PC-3 (cell line): ENCODE data around the gene SLC2A9. TPM values are rescaled to one million over a fixed set of nuclear protein-coding genes. Genes with fewer than 3 reads are reported as not detected.

Experiments
- ATAC-seq: fragments of 200-7000 bp; cut with Tn5 transposase; 2 replicates; pipeline ENCODE4 v1.9.1; 2020; ENCODE audit warnings: mild to moderate bottlenecking, moderate library complexity
- BruUV-seq: library from RNA; stranded (reverse); fragments of 400-500 nt; replicated peaks from 2 replicates; lab custom pipeline; 2021; lab: Mats Ljungman, UMichigan
- CTCF ChIA-PET: fragments of 300-600 bp; sonication (Branson Sonifier 250); formaldehyde crosslinking; loops from one replicate; lab custom pipeline; 2022; ENCODE audit warnings: antibody characterized with exemption; lab: Charles Lee
- POLR2A ChIA-PET: fragments of 300-600 bp; sonication (Branson Sonifier 250); formaldehyde crosslinking; loops from one replicate; lab custom pipeline; 2022; ENCODE audit warnings: antibody characterized with exemption; ENCODE audit not compliant: unreplicated experiment; lab: Charles Lee
- DNase-seq: peaks from one replicate; pipeline ENCODE4 v3.0.0-alpha.2; 2015
- H2AFZ ChIP-seq: fragments of 300-600 bp; sonication (generic); 2 replicates; pipeline ENCODE4 v1.6.0; 2016; ENCODE audit warnings: antibody characterized with exemption, low read length
- H3F3A ChIP-seq: fragments of 300-600 bp; sonication (generic); one replicate; pipeline ENCODE4 v1.6.0; 2017; ENCODE audit warnings: antibody characterized with exemption, low read length, control low read depth, mild to moderate bottlenecking; ENCODE audit not compliant: unreplicated experiment
- H3K27ac ChIP-seq: fragments of 300-600 bp; sonication (generic); 2 replicates; pipeline ENCODE4 v1.5.1; 2016; ENCODE audit warnings: mild to moderate bottlenecking, low read length
- H3K27me3 ChIP-seq: fragments of 300-600 bp; sonication (generic); 2 replicates; pipeline ENCODE4 v1.6.1; 2016; ENCODE audit warnings: low read length, mixed read lengths
- H3K36me3 ChIP-seq: fragments of 300-600 bp; sonication (generic); 2 replicates; pipeline ENCODE4 v1.6.1; 2016; ENCODE audit warnings: low read depth, mixed run types, low read length, mixed read lengths
- H3K4me1 ChIP-seq: fragments of 300-600 bp; sonication (generic); 2 replicates; pipeline ENCODE4 v1.5.1; 2016; ENCODE audit warnings: low read length; ENCODE audit not compliant: insufficient read depth
- H3K4me2 ChIP-seq: fragments of 300-600 bp; sonication (generic); 2 replicates; pipeline ENCODE4 v1.6.0; 2016; ENCODE audit warnings: low read length
- H3K4me3 ChIP-seq: fragments of 300-600 bp; sonication (generic); 2 replicates; pipeline ENCODE4 v1.5.1; 2016; ENCODE audit warnings: mild to moderate bottlenecking, low read length, mixed read lengths
- H3K79me2 ChIP-seq: fragments of 300-600 bp; sonication (generic); 2 replicates; pipeline ENCODE4 v1.6.1; 2017; ENCODE audit warnings: low read length, mixed read lengths
- H3K9ac ChIP-seq: fragments of 300-600 bp; sonication (generic); 2 replicates; pipeline ENCODE4 v1.6.0; 2016; ENCODE audit warnings: mild to moderate bottlenecking, low read length
- H3K9me2 ChIP-seq: fragments of 300-600 bp; sonication (generic); replicated peaks from 2 replicates; pipeline ENCODE4 v1.6.1; 2016; ENCODE audit warnings: mixed run types, low read length, mixed read lengths
- H3K9me3 ChIP-seq: fragments of 300-600 bp; sonication (generic); 2 replicates; pipeline ENCODE4 v1.6.1; 2016; ENCODE audit warnings: low read length, mixed read lengths
- H4K20me1 ChIP-seq: fragments of 300-600 bp; sonication (generic); 2 replicates; pipeline ENCODE4 v1.6.1; 2016; ENCODE audit warnings: low read length, mixed read lengths
- CTCF ChIP-seq: fragments of 300-600 bp; sonication (generic); conservative IDR thresholded peaks from 2 replicates; pipeline ENCODE4 v1.5.1; 2017; ENCODE audit warnings: antibody characterized with exemption, low read depth, mild to moderate bottlenecking, low read length
- EZH2 ChIP-seq: fragments of 300-600 bp; sonication (generic); IDR thresholded peaks from one replicate; pipeline ENCODE4 v1.6.1; 2017; ENCODE audit warnings: antibody characterized with exemption, mild to moderate bottlenecking, low read length; ENCODE audit not compliant: unreplicated experiment
- EZH2phosphoT487 ChIP-seq: fragments of 300-600 bp; sonication (generic); IDR thresholded peaks from 2 replicates; pipeline ENCODE4 v1.6.1; 2018; ENCODE audit warnings: mild to moderate bottlenecking, antibody characterized with exemption, low read length, borderline replicate concordance
- intact Hi-C: fragments of 100-400 bp; cut with micrococcal nuclease; formaldehyde crosslinking; loops from 2 replicates; pipeline ENCODE4 v1.9.0; 2023
- total RNA-seq: library from RNA; depleted of rRNA; stranded (reverse); fragments of >200 nt; gene quantifications from 2 replicates; pipeline ENCODE4 v1.2.3, GENCODE V29; 2014

SLC2A9 gene
- total RNA-seq, 1 experiment from 2014 or later, result 0.11 TPM

- intact Hi-C loops, result no loop called here
- BruUV-seq, result no TSS peak
- TF ChIP-seq EZH2phosphoT487, result no peak
- no peak for TF ChIP-seq CTCF
- TF ChIP-seq EZH2, result no peak
- no peaks in the 10 kb centered on the region for H3K9me2 ChIP-seq
- no peak overlapping the region for H3K9ac ChIP-seq
- no peak for DNase-seq
- ATAC-seq, result no peak
- no peaks in the 10 kb centered on the region for H3K9me3 ChIP-seq
- no peaks in the 10 kb centered on the region for H3K4me1 ChIP-seq
- no peak overlapping the region for H3K4me2 ChIP-seq
- no peaks in the 10 kb centered on the region for H3K79me2 ChIP-seq
- no peak overlapping the region for H2AFZ ChIP-seq
- no peak overlapping the region for H3K4me3 ChIP-seq
- no peaks in the 10 kb centered on the region for H3F3A ChIP-seq
- ChIA-PET CTCF (no interaction called here), POLR2A (no interaction called here)
- H3K27me3 ChIP-seq, result no peaks in the 10 kb centered on the region; the same call in 1 of the 2 replicates
- no peak overlapping the region for H3K27ac ChIP-seq
- H3K36me3 ChIP-seq, result no peaks in the 10 kb centered on the region
- no peaks in the 10 kb centered on the region for H4K20me1 ChIP-seq
These were observed 175.4 kb downstream of the SLC2A9 start for GRCh38 chr4:9845791-9846493.

GRCh38 chr4:9841072-9841471 is 180.2 kb downstream of the SLC2A9 start:
- Histone ChIP-seq H4K20me1 (no peaks in the 10 kb centered on the region), H3K4me2 (no peak overlapping the region), H3K27ac (no peak overlapping the region), H3K9ac (no peak overlapping the region), H3K27me3 (no peaks in the 10 kb centered on the region), H3K9me2 (no peaks in the 10 kb centered on the region), H3K9me3 (no peaks in the 10 kb centered on the region), H3K79me2 (no peaks in the 10 kb centered on the region), H2AFZ (no peak overlapping the region), H3F3A (no peaks in the 10 kb centered on the region), H3K4me1 (no peaks in the 10 kb centered on the region), H3K4me3 (no peak overlapping the region), H3K36me3 (no peaks in the 10 kb centered on the region)
- no peak for TF ChIP-seq CTCF
- intact Hi-C loops, result no loop called here
- ATAC-seq (no peak), DNase-seq (no peak)
- POLR2A ChIA-PET, result no interaction called here
- CTCF ChIA-PET, result no interaction called here
- no TSS peak for BruUV-seq

- intact Hi-C loops, result no loop called here
- no peak overlapping the region for H3K9ac ChIP-seq
- no peak for TF ChIP-seq EZH2
- no peak for TF ChIP-seq CTCF
- TF ChIP-seq EZH2phosphoT487, result no peak
- H3K9me3 ChIP-seq, result no peaks in the 10 kb centered on the region
- no peak overlapping the region for H2AFZ ChIP-seq
- H3K4me1 ChIP-seq, result no peaks in the 10 kb centered on the region
- H4K20me1 ChIP-seq, result no peaks in the 10 kb centered on the region
- CTCF ChIA-PET, result no interaction called here
- no peaks in the 10 kb centered on the region for H3K9me2 ChIP-seq
- DNase-seq (no peak), ATAC-seq (no peak)
- H3K36me3 ChIP-seq, result no peaks in the 10 kb centered on the region
- no peak overlapping the region for H3K4me2 ChIP-seq
- H3F3A ChIP-seq, result no peaks in the 10 kb centered on the region
- no peak overlapping the region for H3K27ac ChIP-seq
- H3K79me2 ChIP-seq, result no peaks in the 10 kb centered on the region
- no TSS peak for BruUV-seq
- no peaks in the 10 kb centered on the region for H3K27me3 ChIP-seq
- H3K4me3 ChIP-seq, result no peak overlapping the region
- POLR2A ChIA-PET, result no interaction called here
These were observed 185.9 kb downstream of the SLC2A9 start for GRCh38 chr4:9835430-9835829.
